HG03565 (cell line): ENCODE results near the gene SDF2L1.
"Not testable (repeated sequence)": the region's sequence is repeated elsewhere in the genome, so short reads cannot be mapped to it uniquely, and the experiment has no call there.

Source experiments
- ATAC-seq: cut with Tn5 transposase; IDR thresholded peaks from one replicate; pipeline ENCODE4 v1.9.1; 2021; ENCODE audit warnings: mild to moderate bottlenecking, moderate library complexity; ENCODE audit not compliant: unreplicated experiment

The SDF2L1 gene, protein sequence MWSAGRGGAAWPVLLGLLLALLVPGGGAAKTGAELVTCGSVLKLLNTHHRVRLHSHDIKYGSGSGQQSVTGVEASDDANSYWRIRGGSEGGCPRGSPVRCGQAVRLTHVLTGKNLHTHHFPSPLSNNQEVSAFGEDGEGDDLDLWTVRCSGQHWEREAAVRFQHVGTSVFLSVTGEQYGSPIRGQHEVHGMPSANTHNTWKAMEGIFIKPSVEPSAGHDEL

DNA sequence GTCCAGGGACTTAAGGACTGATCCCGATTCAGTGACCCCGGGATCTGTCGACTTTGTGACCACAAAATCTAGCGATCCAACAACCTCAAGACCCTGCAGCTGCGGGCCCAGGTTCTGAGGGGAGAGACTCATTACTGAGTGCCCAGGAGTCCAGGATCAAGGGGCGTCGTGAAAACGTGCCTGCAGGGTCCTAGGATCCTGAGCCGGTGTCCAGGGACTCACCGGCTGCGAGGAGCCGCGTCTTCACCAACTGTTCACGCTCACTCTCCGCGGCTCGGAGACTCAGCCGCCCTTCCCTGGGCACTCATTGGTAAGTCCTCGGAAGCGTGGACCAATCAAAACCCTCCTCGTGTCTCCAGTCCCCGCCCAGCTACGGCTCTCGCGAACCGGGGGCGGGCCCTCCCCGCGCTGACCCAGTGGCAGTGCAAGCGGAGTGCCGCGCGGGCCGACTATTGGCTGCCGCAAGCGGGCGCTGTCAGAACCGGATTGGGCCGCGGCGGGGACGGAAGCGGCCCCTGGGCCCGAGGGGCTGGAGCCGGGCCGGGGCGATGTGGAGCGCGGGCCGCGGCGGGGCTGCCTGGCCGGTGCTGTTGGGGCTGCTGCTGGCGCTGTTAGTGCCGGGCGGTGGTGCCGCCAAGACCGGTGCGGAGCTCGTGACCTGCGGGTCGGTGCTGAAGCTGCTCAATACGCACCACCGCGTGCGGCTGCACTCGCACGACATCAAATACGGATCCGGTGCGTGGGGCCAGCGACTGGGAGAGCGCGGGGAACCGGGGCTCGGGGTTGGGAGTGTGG is at the start of gene SDF2L1:
Gene SDF2L1 (plus strand): TSS at position 514 of the 795 bp plus-strand sequence. CDS start 35 bp downstream, at position 549.
- peak; percentile 94 for ATAC-seq

DNA sequence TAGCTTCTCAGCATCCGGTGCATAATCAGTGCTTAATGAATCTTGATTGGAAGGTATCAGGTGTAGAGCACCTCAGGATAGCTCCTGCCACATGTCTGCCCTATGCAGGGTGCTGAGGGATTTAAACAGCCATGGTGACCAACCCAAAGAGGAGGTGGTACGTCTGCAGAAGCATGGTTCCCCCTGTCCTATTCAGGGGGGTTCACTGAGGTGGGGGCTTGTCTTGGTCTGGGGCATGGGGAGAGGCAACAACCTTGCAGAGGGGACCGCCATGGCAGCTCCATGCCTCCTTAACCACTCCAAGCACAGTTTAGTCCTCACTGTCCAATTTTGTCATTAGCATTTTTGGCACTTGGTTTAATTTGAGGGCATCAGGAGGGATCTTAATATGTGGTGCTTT is 49.7 kb upstream of the SDF2L1 start:
- no peak for ATAC-seq

DNA sequence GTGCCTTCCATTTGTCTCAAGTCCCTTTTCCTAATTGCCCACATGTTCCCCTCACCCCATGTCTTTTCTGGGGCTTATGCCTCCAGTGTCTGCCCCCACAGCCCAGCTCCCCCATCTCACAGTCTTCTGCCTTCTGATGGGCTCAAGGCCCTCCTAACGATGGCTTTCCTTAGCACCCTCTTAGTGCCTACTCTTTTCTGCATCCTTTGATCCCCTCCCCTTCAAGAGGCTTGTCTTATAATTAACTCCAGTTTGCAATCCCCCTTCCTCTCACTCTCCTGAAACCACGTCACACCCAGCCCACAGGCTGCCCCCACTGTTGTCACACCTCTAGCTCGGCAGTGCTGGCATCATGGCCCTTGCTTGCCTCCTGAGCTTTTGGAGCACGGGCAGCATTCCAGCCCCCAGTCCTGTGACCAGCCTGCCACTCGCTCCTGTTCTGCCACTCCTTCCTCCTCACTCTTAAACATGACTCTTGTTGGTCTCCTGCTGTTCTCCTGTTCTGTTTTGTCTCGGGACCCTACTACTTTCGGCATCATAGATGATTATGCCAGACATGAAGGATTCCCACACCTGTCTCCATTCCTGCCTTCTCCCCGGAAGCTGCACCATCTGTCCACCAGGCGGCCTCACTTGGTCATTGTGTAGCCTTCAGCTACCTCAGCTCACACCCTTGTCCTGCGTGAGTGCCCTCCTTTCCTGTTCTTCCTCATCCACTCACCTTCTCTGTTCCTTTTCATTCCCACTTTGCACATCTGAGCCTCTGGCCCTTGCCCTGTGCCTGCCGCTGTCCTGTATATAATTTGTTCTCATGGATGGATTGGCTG is 48.5 kb upstream of the SDF2L1 start:
- no peak for ATAC-seq

DNA sequence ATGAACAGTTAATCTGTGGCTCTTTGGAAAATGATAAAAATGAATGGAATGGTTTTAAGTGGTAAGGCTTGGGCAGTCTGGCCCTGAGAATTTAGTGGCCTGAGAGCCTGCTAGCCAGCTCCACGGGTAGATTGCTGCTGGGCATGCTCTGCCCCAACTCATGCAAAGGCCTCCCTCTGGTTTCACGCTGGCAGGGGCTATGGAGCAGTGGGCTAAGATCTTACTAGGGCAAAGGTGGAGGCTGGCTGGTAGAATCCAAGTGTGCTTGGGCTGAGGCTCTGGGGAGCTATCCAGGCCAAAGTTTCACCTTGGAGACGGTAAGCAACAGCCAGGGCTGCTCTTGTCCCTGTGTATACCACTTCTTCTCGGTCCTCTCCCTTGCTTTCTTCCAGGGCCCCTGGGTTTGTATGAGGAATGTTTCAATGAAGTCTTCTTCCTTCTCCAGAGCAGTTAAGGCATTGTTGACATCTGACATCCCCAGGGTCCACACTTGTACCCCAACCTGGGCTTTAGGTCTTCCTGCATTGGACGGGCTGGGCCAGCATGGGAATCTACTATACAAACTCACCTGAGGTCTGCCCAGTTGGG is 47.1 kb upstream of the SDF2L1 start:
- ATAC-seq, result no peak

DNA sequence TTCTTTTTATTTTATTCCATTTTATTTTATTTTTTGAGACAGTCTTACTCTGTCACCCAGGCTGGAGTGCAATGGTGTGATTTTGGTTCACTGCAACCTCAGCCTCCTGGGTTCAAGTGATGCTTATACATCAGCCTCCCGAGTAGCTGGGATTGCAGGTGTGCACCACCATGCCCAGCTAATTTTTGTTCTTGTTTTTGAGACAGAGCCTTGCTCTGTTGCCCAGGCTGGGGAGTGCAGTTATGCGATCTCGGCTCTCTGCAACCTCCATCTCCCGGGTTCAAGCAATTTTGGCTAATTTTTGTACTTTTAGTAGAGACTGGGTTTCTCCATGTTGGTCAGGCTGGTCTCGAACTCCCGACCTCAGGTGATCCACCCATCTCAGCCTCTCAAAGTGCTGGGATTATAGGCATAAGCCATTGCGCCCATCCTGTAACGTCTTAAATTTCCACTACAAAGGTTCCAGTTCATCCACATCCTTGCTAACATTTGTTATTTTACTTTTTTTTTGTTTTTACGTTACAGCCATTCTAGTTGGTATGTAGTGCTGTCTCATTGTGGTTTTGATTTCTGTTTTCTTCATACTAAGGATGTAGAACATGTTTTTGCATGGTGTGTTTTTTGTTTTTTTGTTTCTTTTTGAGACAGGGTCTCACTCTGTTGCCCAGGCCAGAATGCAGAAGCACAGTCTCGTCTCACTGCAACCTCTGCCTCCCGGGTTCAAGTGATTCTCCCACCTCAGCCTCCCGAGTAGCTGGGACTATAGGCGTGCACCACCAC is 45.6 kb upstream of the SDF2L1 start:
- ATAC-seq, result not testable (repeated sequence)

DNA sequence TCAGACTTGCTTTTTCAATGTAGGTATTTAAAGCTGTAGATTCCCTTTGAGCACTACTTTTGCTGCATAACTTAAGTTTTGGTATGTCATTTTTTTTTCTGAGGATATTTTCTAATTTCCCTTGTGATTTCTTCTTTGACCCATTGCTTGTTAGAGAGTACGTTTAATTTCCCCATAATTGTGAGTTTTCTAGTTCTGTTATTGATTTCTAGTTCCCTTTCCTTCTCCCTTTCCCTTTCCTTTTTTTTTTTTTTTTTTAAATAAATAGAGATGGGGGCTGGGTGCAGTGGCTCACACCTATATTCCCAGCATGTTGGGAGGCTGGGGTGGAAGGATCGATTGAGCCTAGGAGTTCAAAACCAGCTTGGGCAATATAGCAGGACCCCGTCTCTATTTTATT is 43.8 kb upstream of the SDF2L1 start:
- no peak for ATAC-seq

DNA sequence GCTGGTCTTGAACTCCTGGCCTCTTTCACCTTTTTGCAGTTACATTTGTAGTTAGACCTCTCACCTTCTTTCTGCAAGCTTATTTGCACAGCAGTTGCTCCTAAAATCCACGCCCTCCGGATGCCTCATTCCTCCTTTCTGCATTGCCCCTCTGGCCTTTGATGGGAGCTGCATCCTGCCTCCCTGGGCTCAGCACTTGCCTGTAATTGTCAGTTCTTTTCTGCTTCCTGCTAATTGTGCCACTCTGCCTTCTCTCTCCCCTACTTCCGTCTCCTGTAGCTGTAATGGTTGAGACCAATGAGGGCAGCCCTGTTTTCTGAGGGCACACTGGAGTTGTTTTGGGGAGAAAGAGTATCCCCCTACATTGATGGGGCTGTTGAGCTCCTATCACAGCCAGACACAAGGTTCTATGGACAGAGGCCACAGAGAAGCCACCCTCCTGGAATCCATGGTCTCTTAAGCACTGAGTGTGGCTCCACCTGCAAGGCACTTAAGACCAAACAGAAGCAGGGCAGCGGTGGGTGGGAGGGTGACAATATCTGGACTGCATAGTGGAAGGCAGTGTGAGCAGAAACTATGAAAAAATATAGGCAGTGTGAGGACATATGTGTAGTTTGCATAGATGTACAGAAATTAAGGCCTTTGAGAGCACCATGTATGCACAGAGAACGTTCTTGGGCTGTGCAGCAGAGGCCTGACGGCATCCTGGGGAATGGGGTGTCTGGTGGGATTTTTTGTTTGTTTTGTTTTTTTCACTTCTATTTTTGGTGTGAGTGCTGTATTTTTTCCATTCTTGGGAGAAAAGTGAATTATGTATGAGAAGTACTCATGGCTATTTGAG is 42.8 kb upstream of the SDF2L1 start:
- no peak for ATAC-seq

DNA sequence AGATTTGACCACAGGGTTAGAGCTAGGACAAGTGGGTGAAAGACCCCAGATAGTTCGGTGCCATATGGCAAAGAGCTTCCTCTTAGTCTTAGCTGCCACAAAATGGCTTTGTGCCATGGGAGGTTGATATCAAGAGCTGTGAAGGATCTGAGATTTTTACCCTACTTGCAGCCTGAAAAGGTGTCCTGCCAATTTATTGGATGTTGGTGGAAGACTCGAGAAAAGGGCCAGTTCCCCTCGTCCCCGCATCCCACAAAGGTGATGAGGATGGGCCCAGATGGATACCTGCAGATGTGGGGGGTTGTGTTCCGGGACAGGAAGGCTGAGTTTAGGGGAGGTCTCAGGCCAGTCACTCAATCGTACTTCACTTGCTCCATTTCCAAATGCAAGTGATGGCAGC is 39.5 kb upstream of the SDF2L1 start:
- ATAC-seq, result no peak

DNA sequence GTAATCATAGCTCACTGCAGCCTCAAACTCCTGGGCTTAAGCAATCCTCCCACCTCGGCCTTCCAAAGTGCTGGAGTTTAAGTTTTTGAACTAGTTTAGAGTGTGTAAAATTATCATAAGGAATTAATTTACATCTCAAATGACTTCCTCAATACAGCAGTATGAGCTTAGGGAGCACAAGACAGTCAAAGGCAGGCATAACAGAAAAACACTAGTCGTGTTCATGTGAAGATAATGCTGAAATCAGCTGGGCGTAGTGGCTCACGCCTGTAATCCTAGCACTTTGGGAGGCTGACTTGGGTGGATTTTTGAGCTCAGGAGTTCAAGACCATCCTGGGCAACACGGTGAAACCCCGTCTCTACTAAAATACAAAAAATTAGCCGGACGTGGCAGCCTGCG is 38.1 kb upstream of the SDF2L1 start:
- ATAC-seq, result no peak

DNA sequence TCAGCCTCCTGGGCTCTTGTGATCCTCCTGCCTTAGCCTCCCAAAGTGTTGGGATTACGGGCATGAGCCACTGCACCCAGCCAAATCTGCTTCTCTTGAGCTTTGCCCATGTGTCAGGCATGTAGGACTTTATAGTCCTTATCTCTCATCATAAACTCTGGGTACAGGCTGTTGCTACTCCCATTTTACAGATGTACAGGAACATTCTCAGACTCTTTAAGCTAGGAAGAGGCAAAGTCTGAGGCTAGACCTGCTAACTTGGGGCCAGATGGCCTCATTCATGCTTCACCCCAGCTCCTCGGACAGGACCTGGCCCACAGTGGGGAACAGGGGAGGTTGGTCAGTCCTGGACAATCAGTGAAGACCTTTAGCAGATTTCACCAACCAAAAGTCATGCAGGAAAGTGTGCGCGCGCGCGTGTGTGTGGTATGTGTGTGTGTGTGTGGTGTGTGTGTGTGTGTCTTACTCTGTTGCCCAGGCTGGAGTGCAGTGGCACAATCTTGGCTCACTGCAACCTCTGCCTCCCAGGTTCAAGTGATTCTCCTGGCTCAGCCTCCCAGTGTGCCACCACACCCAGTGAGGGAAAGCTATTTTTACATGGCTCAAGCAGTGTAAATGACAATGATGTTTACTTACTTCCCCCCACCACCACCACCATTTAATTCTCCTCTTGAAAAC is 36.1 kb upstream of the SDF2L1 start:
- ATAC-seq, result no peak

DNA sequence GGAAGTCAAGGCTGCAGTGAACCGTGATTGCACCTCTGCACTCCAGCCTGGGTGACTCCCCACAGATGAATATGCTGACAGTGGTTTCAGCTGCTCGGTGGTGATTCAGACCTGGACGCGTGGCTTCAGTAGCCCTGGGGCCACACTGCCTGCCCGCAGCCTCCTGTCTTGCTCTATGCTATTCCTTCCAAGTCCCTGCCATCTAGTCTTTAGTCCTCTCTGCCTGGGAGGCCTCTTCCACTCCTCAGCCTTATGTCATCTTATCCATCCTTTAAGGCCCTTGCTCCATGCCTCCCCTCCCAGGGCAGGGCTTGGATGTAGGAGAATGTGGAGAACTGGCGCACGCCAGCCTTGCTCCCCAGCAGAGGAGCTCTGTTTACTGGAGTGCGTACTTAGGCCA is 35.3 kb upstream of the SDF2L1 start:
- ATAC-seq, result no peak

DNA sequence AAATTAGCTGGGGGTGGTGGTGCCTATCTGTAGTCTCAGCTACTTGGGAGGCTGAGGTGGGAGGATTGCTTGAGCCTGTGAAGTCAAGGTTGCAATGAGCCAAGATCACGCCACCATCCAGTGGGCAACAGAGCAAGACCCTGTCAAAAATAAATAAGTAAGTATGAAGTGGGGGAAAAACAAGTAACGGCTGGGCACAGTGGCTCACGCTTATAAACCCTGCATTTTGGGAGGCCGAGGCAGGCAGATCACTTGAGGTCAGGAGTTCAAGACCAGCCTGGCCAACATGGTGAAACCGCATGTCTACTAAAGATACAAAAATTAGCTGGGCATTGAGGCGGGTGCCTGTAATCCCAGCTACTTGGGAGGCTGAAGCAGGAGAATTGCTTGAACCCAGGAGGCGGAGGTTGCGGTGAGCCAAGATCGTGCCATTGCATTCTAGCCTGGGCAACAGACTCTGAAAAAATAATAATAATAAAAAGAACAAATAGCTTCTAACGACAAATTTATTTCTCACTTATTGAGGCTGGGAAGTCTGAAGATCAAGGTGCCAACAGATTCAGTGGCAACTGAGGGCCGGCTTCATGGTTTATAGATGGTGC is 32.4 kb upstream of the SDF2L1 start:
- not testable (repeated sequence) for ATAC-seq

DNA sequence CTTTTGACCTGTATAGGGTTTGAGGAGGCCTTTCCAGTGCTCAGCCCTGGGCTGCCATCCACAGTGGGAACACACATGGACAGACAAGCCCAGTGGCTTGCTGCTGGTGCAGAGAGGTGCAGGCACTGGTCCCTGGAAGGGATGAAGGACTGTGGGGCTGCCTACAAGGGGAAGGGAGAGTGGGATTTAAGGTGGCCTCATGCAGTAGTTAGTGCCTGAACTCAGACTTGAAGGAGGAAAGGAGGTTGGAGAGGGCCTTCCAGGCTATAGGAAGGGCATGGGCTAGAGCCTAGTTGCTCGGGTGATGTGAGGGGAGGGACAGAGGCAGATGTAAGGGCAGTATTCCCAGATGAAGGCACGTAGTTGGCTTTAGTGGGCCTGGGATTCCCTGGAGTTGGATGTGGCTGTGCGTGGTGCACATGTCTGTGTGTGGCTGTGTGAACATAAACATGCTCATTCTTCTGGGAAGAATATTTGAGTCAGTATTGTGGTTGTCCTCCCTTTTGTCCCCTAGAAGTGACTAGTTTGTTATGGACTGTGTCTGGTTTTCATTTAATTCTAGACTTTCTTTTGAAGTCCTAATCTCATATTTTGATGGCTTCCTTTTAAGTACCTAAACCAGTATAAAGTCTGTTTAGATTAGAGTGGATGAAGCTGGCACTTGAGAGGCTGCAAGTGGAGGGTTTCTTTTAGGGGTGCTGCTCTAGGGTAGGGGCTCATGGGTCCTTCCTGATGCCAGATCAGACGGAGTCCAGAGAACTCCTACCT is 30.7 kb upstream of the SDF2L1 start:
- no peak for ATAC-seq

DNA sequence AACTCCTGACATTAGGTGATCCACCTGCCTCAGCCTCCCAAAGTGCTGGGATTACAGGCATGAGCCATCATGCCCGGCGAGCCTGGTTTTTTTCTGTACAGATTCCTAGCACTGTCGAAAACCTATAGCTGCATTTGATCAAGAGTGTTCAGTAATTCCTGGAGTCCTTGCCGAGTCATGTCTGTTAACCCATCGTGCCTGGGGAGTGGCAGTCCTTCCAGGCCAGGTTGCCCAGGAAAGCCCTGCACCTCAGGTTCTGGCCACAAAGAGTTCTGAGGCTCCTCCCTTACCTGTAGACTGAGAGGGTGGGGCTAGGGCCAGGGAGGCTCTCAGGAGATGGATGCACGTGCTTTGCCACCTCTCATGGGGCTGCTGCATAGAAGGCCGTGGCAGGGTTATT is 29.2 kb upstream of the SDF2L1 start:
- no peak for ATAC-seq

DNA sequence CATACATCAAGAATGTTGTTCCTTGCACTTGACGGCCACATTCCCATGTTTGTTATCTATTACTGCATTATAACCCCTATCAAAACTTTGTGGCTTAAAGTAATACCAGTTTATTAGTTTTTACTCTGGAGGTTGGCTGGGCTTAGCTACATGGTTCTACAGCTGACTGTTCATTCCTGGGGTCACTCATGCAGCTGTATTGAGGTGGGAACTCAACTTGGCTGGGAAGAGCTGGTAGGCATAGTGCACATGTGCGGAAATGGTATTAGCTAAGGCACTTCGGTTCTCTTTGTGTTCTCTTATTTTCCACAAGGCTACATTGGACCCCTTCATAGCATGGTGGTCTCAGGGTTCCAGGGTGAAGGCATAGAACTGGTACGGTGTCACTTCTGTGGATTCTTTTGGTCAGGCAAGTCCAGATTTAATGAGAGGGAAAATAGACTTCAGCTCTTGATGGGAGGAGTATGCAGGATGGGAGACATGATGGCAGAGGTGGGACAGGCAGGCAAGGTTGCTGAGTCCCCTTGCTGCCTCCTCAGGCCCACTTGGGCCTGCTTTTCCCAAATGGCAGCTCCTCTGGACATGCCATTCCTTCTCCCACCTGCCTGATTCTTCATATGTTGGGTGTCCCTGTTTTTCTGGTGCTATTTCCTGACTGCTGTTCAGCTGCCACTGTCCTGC is 28.4 kb upstream of the SDF2L1 start:
- no peak for ATAC-seq

DNA sequence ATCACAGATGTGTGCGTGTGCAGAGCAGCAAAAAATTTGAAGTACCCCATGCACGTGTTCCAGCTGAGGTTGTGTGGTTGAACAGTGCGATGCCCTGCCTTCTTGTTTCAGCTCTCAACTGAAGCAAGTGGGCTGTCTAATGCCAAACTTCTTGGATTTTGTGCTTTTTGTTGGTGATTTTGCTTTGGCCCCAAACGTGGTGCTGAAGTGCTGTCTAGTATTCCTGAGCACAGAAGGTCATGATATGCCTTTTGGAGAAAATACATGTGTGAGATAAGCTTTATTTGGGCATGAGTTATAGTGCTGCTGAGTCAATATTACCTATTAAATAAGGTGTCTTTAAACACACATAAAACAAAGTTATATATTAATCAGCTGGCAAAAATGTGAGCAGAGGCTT is 26.4 kb upstream of the SDF2L1 start:
- ATAC-seq, result no peak

DNA sequence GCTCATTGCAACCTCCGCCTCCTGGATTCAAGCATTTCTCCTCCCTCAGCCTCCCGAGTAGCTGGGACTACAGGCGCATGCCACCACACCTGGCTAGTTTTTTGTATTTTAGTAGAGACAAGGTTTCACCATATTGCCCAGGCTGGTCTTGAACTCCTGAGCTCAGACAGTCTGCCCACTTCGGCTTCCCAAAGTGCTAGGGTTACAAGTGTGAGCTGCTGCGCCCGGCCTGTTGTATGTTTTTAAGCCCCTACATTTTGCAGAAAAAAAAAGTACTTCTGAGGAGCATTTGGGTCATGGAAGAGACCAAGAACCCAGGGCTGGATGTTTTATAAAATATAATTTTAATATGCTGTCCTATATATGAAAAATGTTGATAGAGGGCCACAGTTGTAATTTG is 24.8 kb upstream of the SDF2L1 start:
- ATAC-seq, result not testable (repeated sequence)
